ENCODE measurements around the gene ASIC1.

GRCh38 chr12:50089730-50090129, 32.3 kb downstream of the ASIC1 start:
- TF ChIP-seq CERS6 (CRISPR knock-in tag; IDR thresholded peaks at IDR 0.05) (no peak), GZF1 (CRISPR knock-in tag; IDR thresholded peaks at IDR 0.05) (no peak), JUN (CRISPR knock-in tag; IDR thresholded peaks at IDR 0.05) (no peak), SRSF9 (IDR thresholded peaks at IDR 0.05; ENCODE audit: borderline replicate concordance, insufficient read depth, low read depth, low read length, poor library complexity, severe bottlenecking) (no peak), SMC3 (IDR thresholded peaks at IDR 0.05; ENCODE audit: low read length) (no peak), ZNF275 (CRISPR knock-in tag; IDR thresholded peaks at IDR 0.05; ENCODE audit: borderline replicate concordance) (no peak), ATF2 (CRISPR knock-in tag; IDR thresholded peaks at IDR 0.05) (no peak), XRCC5 (optimal IDR thresholded peaks at IDR 0.05; ENCODE audit: low read length) (no peak), TRIM24 (CRISPR knock-in tag; IDR thresholded peaks at IDR 0.05) (no peak), ESRRA (CRISPR knock-in tag; IDR thresholded peaks at IDR 0.05; ENCODE audit: low read depth) (no peak)

All from HepG2 (cell line).